WTC11 (cell line): Measurements from ENCODE around the gene ARHGEF10L.

Source experiments
- ARID4B ChIP-seq: sonication (generic); formaldehyde crosslinking; IDR thresholded peaks from 2 replicates; pipeline ENCODE4 v1.8.0; 2023; ENCODE audit warnings: missing genetic modification reagents, mild to moderate bottlenecking, borderline replicate concordance
- KAT7 ChIP-seq: sonication (generic); formaldehyde crosslinking; IDR thresholded peaks from 2 replicates; pipeline ENCODE4 v1.8.1; 2023; ENCODE audit warnings: missing genetic modification reagents, mild to moderate bottlenecking, borderline replicate concordance

GRCh38 chr1:17539477-17540254 lies at the start of gene ARHGEF10L:
- TF ChIP-seq KAT7 (no peak), ARID4B (no peak)
